Astrocyte of the cerebellum (primary cell): Measurements from ENCODE around the gene PSMB2.
"Not testable (repeated sequence)": the region's sequence is repeated elsewhere in the genome, so short reads cannot be mapped to it uniquely, and the experiment has no call there.

ENCODE experiments used
- DNase-seq: peaks from one replicate; pipeline ENCODE4 v3.0.0-alpha.2; 2011; ENCODE audit warnings: low read depth
- H3K4me3 ChIP-seq: 2 replicates; pipeline ENCODE4 v1.5.1; 2011; ENCODE audit warnings: mild to moderate bottlenecking, low read depth, low read length, moderate library complexity
- in situ Hi-C: cut with HindIII; loops from 2 replicates; pipeline ENCODE4 v1.10.0; 2017; ENCODE audit warnings: low sequenced_read_pairs
- TF ChIP-seq, protein P1 (sequence below): IDR thresholded peaks from 2 replicates; pipeline ENCODE4 v1.5.1; 2012; ENCODE audit warnings: low read length, low read depth, moderate library complexity, mild to moderate bottlenecking; ENCODE audit errors: missing control alignments

Gene PSMB2

DNA sequence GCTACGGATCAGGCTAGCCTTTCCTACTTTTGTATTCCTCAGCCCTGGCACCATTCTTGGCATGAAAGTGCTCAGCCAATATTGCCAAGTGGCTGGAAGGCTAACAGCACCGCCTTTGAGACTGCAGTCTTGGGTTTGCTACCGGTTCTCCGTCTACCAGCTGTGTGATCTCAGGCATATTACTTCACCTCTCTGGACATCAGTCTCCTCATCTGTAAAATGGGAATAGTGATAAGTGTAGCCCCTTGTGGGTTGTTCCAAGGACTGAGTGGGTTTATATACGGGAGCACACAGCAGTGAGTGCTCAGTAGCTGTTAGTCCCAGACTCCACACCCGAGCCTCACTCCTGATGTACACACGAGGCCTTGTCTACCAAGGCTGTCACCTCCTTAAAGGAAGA, 54.5 kb downstream of the PSMB2 start:
- no peak for DNase-seq
- TF ChIP-seq, protein P1, sequence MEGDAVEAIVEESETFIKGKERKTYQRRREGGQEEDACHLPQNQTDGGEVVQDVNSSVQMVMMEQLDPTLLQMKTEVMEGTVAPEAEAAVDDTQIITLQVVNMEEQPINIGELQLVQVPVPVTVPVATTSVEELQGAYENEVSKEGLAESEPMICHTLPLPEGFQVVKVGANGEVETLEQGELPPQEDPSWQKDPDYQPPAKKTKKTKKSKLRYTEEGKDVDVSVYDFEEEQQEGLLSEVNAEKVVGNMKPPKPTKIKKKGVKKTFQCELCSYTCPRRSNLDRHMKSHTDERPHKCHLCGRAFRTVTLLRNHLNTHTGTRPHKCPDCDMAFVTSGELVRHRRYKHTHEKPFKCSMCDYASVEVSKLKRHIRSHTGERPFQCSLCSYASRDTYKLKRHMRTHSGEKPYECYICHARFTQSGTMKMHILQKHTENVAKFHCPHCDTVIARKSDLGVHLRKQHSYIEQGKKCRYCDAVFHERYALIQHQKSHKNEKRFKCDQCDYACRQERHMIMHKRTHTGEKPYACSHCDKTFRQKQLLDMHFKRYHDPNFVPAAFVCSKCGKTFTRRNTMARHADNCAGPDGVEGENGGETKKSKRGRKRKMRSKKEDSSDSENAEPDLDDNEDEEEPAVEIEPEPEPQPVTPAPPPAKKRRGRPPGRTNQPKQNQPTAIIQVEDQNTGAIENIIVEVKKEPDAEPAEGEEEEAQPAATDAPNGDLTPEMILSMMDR: no peak
- no peak overlapping the region for H3K4me3 ChIP-seq
- in situ Hi-C loops: no loop called here

DNA sequence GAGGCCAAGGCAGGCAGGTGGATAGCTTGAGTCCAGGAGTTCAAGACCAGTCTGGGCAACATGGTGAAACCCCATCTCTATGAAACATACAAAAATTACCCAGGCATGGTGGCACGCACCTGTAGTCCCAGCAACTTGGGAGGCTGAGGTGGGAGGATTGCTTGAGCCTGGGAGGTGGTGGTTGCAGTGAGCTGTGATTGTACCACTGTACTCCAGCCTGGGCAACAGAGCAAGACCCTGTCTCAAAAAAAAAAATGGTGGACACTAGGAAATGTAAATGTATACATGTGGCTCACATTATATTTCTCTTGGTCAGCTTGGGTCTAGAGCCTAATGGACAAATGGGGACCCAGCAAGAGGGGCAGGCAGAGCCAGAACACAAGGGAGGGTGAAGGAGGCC, 55.5 kb downstream of the PSMB2 start:
- H3K4me3 ChIP-seq, DNase-seq, in situ Hi-C loops: not testable (repeated sequence)

DNA sequence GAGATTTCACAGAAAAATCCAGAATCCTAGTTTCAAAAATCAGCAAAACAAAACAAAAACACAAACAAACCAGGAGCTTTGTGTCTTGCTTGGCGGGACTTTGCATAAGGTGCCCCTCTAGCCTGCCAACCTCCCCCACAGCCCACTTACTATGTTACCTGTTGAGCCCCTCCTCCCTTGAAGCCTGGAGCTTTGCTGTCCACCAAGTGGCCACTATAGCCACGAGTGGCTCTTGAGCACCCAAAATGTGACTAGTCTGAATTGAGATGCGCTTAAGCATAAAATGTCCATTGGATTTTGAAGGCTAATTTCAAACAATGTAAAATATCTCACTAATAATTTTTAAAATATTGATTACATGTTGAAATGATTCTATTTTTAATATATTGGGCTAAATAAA, 56.0 kb downstream of the PSMB2 start:
- in situ Hi-C loops: no loop called here
- DNase-seq: no peak
- TF ChIP-seq, protein P1: no peak

DNA sequence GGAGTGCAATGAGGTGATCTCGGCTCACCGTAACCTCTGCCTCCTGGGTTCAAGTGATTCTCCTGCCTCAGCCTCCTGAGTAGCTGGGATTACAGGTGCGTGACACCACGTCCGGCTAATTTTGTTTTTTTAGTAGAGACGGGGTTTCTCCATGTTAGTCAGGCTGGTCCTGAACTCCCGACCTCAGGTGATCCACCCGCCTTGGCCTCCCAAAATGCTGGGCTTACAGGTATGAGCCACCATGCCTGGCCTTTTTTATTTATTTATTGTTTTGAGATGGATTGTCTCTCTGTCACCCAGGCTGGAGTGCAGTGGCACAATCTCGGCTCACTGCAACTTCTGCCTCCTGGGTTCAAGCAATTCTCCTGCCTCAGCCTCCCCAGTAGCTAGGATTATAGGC, 59.7 kb downstream of the PSMB2 start:
- H3K4me3 ChIP-seq, in situ Hi-C loops, DNase-seq: not testable (repeated sequence)

More for the DNA sequence above, 56.0 kb downstream of the PSMB2 start:
- no peak overlapping the region for H3K4me3 ChIP-seq

DNA sequence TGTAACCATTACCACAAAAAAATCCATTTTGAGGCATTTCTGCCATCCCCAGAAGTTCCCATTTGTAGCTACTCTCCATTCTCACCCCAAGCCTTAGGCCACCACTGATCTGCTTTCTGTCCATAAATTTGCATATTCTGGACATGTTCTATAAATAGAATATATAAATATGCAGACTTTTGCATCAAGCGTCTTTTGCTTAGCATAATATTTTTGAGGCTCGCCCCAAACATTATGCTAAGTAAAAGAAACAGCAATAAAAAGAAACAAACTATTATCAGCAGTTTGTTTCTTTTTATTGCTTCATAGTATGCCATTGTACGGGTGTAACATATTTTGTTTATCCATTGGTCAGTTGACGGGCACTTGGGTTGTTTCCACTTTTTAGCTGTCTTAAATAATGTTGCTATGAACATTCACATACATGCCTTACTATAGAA, 60.4 kb downstream of the PSMB2 start:
- TF ChIP-seq, protein P1: no peak
- no peak overlapping the region for H3K4me3 ChIP-seq
- DNase-seq: no peak
- in situ Hi-C loops: no loop called here

DNA sequence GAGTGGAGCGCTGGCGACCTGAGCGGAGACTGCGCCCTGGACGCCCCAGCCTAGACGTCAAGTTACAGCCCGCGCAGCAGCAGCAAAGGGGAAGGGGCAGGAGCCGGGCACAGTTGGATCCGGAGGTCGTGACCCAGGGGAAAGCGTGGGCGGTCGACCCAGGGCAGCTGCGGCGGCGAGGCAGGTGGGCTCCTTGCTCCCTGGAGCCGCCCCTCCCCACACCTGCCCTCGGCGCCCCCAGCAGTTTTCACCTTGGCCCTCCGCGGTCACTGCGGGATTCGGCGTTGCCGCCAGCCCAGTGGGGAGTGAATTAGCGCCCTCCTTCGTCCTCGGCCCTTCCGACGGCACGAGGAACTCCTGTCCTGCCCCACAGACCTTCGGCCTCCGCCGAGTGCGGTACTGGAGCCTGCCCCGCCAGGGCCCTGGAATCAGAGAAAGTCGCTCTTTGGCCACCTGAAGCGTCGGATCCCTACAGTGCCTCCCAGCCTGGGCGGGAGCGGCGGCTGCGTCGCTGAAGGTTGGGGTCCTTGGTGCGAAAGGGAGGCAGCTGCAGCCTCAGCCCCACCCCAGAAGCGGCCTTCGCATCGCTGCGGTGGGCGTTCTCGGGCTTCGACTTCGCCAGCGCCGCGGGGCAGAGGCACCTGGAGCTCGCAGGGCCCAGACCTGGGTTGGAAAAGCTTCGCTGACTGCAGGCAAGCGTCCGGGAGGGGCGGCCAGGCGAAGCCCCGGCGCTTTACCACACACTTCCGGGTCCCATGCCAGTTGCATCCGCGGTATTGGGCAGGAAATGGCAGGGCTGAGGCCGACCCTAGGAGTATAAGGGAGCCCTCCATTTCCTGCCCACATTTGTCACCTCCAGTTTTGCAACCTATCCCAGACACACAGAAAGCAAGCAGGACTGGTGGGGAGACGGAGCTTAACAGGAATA, 64.0 kb downstream of the PSMB2 start:
- H3K4me3 ChIP-seq: peak overlapping the region; percentile 10
- TF ChIP-seq, protein P1: no peak
- in situ Hi-C loops: no loop called here
- DNase-seq: no peak

DNA sequence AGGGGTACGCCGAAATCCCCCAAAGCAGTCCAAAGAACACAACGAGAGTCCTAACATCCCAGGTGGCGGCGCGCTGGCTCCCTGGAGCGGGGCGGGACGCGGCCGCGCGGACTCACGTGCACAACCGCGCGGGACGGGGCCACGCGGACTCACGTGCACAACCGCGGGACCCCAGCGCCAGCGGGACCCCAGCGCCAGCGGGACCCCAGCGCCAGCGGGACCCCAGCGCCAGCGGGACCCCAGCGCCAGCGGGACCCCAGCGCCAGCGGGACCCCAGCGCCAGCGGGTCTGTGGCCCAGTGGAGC, 64.6 kb downstream of the PSMB2 start:
- H3K4me3 ChIP-seq, DNase-seq, in situ Hi-C loops: not testable (repeated sequence)

DNA sequence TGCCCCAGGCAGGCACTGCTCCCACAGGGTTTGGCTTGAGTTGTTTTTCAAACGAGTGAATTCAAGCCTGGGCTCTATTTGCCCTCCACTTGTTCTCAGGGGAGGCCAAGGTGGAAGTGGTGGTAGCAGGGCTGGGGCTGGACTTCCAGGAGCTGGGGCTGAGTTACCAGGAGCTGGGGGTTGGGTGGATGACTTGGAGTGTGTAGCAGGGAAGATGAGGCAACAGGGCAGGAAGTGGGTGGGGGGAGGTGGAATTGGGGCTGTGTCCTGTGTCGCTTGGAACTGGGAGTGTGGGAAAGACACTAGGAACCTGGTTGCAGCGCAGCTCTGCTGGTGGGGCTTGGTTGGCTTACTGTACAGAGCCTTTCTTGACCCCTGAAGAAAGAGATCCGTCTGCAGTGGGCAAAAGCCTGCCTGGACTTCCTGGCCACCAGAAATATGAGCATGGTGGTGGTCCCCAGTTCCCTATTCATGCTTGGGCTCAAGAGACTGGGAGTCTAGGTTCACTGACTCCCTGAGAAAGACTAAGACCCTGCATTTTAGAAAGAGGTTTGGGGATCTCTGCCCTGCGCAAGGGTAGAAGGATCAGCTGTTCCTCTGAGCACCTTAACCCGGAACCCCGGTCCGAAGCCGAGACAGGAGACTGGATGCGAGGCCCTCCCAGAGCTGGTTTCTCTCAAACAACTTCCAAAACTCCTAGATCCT, 65.1 kb downstream of the PSMB2 start:
- no peak for DNase-seq
- in situ Hi-C loops: no loop called here
- TF ChIP-seq, protein P1: no peak
- no peak overlapping the region for H3K4me3 ChIP-seq
